Spinal cord (tissue), 10 donors: ENCODE data around the gene PLA2G4D. TPM values are rescaled to one million over a fixed set of nuclear protein-coding genes. Genes with fewer than 3 reads are reported as not detected.

Experiments used
- DNase-seq, 6 donors: peaks; one replicate each; pipeline versions ENCODE4 v3.0.0 to v3.0.0-alpha.2; 2013 to 2015; ENCODE audit warnings: low spot score in 6 of 6, low read depth in 4 of 6
- H3K27ac ChIP-seq: one replicate; pipeline ENCODE4 v1.5.1; 2013; ENCODE audit warnings: low read depth, low read length, control low read depth
- H3K27me3 ChIP-seq: one replicate; pipeline ENCODE4 v1.6.1; 2013; ENCODE audit warnings: low read length; ENCODE audit not compliant: control insufficient read depth, insufficient read depth
- H3K36me3 ChIP-seq: one replicate; pipeline ENCODE4 v1.6.1; 2013; ENCODE audit warnings: low read length; ENCODE audit not compliant: control insufficient read depth, insufficient read depth
- H3K4me1 ChIP-seq: one replicate; pipeline ENCODE4 v1.6.1; 2013; ENCODE audit warnings: low read length; ENCODE audit not compliant: control insufficient read depth, insufficient read depth
- H3K4me3 ChIP-seq: one replicate; pipeline ENCODE4 v1.5.1; 2013; ENCODE audit warnings: low read depth, low read length, control low read depth
- H3K9me3 ChIP-seq: one replicate; pipeline ENCODE4 v1.6.1; 2013; ENCODE audit warnings: low read length; ENCODE audit not compliant: control insufficient read depth, insufficient read depth
- WGBS: methylation state at CpG from one replicate; pipeline ENCODE4 v1.1.5; 2013; ENCODE audit warnings: missing lambda C conversion rate; ENCODE audit not compliant: insufficient coverage; 5-methylcytosine and 5-hydroxymethylcytosine counted together
- polyA plus RNA-seq, 2 donors: library from polyadenylated mRNA; unstranded; fragments of 120-200 nt; gene quantifications; one replicate each; pipeline ENCODE4 v1.2.1, GENCODE V29; 2013; ENCODE audit not compliant: insufficient read length in 2 of 2
- total RNA-seq, 2 donors: library from RNA; depleted of rRNA in 1 of 2; stranded (reverse); fragments of 120-200 nt in 1 of 2; fragments of >200 nt in 1 of 2; gene quantifications; one replicate each; pipeline versions ENCODE4 v1.2.3 to v1.2.4, GENCODE V29; 2013 to 2014
- donor health status: healthy.

The PLA2G4D gene
- total and polyA plus RNA-seq, 4 donors: 0.06 to 0.26 (median 0.10) TPM

DNA sequence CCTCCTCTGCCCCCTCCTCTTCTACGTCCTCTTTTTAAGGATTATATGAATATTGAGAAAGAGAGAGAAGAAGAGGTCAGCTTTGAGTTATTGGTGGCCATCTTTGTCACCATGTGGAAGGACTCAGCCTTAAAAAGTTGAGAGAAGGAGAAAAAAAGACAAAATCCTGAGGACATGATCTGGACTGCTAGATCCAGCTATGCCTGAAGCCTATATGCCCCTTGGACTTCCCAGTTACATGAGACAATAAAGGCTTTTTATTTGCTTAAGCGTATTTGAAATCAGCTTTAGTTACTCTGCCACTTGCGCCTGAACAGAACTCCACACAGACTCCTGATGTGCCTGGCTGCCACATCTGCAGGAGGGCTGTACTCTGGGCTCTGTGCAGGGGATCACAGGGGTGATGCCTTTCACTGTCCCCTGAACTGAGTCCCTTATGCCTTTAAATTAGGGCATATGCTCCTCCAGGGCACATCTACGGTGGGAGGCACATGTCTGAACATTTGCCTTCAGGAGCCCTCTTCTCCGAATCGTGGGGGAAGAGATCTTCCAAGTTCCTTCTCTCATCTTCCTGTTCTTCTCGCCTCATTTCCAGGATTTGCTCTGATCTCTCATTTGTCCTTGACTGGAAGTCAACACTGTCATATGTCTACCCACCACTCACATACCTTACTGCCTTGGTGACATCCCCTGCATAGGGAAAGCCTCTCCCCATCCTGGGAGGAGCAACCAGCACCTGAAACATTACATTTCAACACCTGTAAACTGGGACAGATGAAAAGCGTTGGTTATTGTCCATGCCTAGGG is 59.5 kb downstream of the PLA2G4D start:
- H3K27me3 ChIP-seq: peaks cover 2% of the 10 kb centered on the region
- no peaks in the 10 kb centered on the region for H3K36me3 ChIP-seq
- WGBS: 72% methylated on average over 7 of the region's 8 CpGs
- no peak overlapping the region for H3K4me3 ChIP-seq
- no peak for DNase-seq
- peaks cover 9% of the 10 kb centered on the region for H3K4me1 ChIP-seq
- no peaks in the 10 kb centered on the region for H3K9me3 ChIP-seq
- H3K27ac ChIP-seq: no peak overlapping the region

DNA sequence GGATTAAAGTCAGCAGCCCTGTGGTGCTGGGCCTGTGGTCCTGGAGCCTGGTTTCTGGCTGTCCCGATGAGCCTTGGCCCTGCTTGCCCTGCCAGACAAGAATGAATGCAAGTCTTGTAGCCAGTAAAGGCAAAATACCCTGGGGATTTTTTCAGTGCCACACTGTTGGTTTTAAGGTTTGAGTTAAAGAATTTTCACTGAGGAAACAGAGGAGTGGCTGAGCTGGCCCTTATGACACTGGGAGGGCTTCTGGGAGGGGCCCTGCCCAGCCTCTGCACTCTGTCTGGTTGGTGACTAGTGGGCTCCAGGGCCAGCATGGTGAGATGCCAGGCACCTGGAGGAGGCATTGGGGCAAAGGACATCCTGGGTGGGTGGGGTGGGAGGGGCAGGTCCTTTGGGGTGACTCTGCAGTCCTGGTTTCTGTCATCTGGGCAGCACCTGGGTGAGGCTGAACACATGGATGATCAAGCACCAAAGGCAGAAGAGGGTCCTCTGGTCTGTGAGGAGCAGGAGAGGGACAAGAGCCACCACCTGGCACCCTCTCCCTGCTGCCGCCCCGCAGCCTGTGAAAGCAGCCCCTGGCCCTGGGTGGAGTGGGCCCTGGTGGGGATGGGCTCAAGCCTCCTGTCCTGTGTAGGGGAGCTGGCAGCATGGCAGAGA is 61.0 kb downstream of the PLA2G4D start:
- 94% methylated on average over 3 of the region's 3 CpGs for WGBS
- peaks cover 2% of the 10 kb centered on the region for H3K27me3 ChIP-seq
- no peak overlapping the region for H3K27ac ChIP-seq

GRCh38 chr15:42032376-42033213 is 61.8 kb downstream of the PLA2G4D start:
- Histone ChIP-seq H3K27me3 (peaks cover 2% of the 10 kb centered on the region), H3K4me3 (no peak overlapping the region), H3K4me1 (peaks cover 9% of the 10 kb centered on the region), H3K9me3 (no peaks in the 10 kb centered on the region), H3K27ac (no peak overlapping the region), H3K36me3 (no peaks in the 10 kb centered on the region)
- no peak for DNase-seq
- 94% methylated on average over 5 of the region's 9 CpGs for WGBS

More for the DNA sequence above, 61.0 kb downstream of the PLA2G4D start:
- DNase-seq: no peak
- Histone ChIP-seq H3K4me1 (peaks cover 9% of the 10 kb centered on the region), H3K9me3 (no peaks in the 10 kb centered on the region), H3K36me3 (no peaks in the 10 kb centered on the region), H3K4me3 (no peak overlapping the region)

DNA sequence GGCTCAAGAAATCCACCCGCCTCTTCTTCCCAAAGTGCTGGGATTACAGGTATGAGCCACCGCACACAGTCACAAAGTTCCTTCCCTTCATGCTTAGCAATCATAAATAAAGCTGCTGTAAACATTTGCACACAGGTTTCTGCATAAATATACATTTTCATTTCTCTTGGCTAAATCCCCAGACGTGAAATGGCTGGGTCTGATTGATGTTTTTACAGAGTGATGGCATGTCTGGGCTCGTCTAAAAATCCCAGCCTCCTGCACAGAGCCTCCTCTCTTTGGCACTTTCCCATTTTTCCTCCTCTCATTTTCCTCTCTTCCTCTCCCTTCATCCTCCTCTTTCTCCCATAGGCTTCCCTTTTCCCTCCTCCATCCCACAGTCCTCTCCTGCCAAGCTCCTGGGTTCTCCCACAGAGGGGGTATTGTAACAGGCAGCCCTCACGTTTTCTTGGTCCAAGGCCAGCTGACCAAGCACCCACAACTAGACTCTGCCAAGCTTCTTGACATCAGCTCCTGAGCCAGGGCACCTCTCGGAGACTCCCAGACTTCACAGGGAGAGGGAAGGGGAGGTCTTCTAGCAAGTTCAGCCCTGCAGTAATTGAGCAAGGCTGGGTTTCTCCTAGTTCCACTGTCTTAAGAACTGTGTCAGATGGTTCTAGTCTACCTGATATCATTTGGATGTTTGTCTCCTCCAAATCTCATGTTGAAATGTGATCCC is 63.0 kb downstream of the PLA2G4D start:
- DNase-seq: peak in 1 of 6 donors; percentile 59
- Histone ChIP-seq H3K4me3 (no peak overlapping the region), H3K27me3 (peaks cover 2% of the 10 kb centered on the region), H3K27ac (no peak overlapping the region), H3K4me1 (peaks cover 4% of the 10 kb centered on the region), H3K36me3 (no peaks in the 10 kb centered on the region), H3K9me3 (no peaks in the 10 kb centered on the region)
- 94% methylated on average over 2 of the region's 6 CpGs for WGBS

DNA sequence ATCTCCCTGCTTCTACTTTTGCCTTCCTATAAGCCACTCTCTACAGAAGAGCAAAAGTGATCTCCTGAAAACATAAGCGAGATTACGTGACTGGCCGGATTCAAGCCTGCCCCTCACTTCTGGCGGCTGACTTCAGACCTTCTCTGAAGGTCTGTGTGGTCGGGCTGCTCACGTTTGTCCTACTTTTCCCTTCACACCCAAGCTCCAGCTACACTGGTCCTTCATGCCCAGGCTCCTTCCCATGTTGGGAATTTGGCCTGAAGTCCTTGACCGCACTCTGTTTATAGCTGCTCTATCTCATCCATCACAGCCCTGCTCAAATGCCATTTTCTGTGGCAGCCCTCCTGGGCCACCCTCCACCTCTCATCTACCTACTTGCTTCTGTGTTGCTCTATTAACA is 66.8 kb downstream of the PLA2G4D start:
- Histone ChIP-seq H3K4me1 (no peaks in the 10 kb centered on the region), H3K9me3 (peaks cover 1% of the 10 kb centered on the region), H3K27ac (no peak overlapping the region), H3K36me3 (no peaks in the 10 kb centered on the region), H3K27me3 (peaks cover 2% of the 10 kb centered on the region), H3K4me3 (no peak overlapping the region)
- WGBS: 84% methylated on average over 7 of the region's 7 CpGs
- DNase-seq: no peak

DNA sequence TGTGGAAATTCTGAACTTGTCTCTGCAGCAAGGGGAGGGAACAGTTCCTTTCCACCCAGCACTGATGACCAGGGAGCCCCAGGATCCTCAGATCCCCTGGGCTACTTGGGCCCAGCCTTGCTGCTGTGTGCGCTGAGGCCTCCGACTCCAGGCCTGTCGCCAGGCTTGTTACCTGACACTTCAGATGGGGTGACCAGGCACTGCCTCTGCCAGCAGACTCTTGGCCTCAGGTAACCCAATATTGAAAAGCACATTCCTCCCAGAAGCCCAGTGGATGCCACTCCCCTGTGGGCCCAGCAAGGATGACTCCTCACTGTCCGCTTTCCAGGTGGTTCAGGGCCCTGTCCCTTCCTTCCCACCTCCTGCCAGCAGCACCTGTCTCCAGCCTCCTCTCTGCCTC is 70.1 kb downstream of the PLA2G4D start:
- 91% methylated on average over 3 of the region's 4 CpGs for WGBS
- DNase-seq: no peak
- no peak overlapping the region for H3K27ac ChIP-seq
- H3K4me1 ChIP-seq: no peaks in the 10 kb centered on the region
- no peaks in the 10 kb centered on the region for H3K27me3 ChIP-seq
- peaks cover 4% of the 10 kb centered on the region for H3K9me3 ChIP-seq
- no peak overlapping the region for H3K4me3 ChIP-seq
- no peaks in the 10 kb centered on the region for H3K36me3 ChIP-seq

DNA sequence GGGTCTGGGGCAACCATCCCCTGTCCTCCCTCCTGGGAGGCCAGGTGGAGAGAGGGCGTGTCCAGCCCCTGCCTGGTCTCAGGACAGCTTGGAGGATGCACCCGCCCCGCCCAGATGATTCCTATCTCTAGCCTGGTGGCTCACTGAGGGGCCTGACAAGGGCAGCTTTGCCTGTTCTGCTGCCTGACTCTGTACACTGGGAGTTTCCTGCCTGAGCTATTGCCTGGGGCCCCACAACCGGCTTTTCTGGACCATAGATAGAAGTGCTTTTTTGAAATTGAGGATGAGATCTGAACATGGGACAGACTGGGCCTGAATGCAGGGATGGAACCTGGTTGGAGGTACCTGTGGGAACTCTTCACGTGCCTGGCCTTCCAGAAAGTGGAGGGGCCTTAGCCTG is 72.8 kb downstream of the PLA2G4D start:
- Histone ChIP-seq H3K4me1 (peaks cover 5% of the 10 kb centered on the region), H3K27me3 (no peaks in the 10 kb centered on the region), H3K9me3 (peaks cover 4% of the 10 kb centered on the region), H3K36me3 (no peaks in the 10 kb centered on the region), H3K27ac (no peak overlapping the region), H3K4me3 (no peak overlapping the region)
- WGBS: 82% methylated on average over 5 of the region's 5 CpGs
- no peak for DNase-seq

DNA sequence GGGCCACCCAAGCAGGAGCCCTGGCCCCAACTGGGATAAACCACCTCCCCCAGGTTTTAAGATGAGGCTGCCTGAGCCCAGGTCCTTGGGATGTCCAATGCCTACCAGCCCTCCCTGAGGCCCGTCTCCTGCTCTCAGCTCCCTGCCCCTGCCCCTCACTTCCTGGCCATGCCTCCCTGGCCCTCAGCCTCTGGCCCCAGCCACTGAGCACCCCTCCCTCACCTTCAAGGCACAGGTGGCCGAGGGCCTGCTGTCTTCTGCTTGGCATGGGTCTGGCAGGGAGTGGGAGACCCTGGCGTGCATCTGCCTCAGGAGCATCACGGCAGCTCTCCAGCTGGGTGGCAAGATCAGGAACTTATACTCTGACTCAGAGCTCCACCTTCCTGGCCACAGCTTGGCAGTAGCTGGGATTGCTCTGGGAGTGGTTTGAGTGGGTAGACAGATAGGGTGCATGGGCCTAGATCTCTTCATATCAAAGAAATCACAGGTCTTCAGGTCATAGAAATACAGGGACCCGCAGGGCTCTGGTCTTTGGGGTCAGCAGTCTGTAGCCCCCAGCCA is 73.6 kb downstream of the PLA2G4D start, which contains the start of gene PLA2G4E:
Gene PLA2G4E (minus strand): TSS at position 330 of the 561 bp plus-strand sequence. CDS start 12 bp downstream, at position 318.
- no peak for DNase-seq
- no peak within 1 kb of the TSS for H3K27ac ChIP-seq
- 88% methylated on average over 3 of the region's 5 CpGs for WGBS
- peaks cover 5% of the 10 kb centered on the region for H3K4me1 ChIP-seq
- H3K27me3 ChIP-seq: no peaks in the 10 kb centered on the region
- no peak within 1 kb of the TSS for H3K4me3 ChIP-seq
- no peaks in the 10 kb centered on the region for H3K36me3 ChIP-seq
- peaks cover 4% of the 10 kb centered on the region for H3K9me3 ChIP-seq
